Measurements from ENCODE around the gene PMEPA1.

DNA sequence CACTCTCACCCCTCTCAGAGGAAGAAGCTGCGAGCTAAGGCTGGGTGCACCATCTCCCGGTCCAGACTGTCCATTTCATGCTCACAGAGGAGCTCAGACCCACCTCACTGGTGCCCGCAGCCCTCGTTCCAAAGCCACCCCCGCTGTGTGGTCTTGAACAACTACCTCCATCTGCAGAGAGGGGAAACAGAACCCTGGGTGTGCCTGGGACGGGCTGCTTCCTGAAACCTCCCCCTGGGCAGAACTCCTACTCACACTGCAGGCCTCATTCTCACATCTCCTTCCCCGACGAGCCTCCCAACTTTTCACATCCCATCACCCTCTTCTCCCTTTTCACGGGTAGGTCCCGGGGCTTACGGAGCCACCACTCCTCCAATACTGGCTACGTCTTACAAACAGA, 18.1 kb downstream of the PMEPA1 start:
- no peak for TF ChIP-seq FOXA1 (IDR thresholded peaks at IDR 0.05)
- TF ChIP-seq HDGF (IDR thresholded peaks at IDR 0.05; ENCODE audit: borderline replicate concordance), result no peak
- TF ChIP-seq CTBP1 (IDR thresholded peaks at IDR 0.05; ENCODE audit: borderline replicate concordance), result no peak
- TF ChIP-seq SUZ12 (IDR thresholded peaks at IDR 0.05), result no peak
- no peak for TF ChIP-seq FOXM1 (IDR thresholded peaks at IDR 0.05; ENCODE audit: borderline replicate concordance)
- no peak for TF ChIP-seq TARDBP (IDR thresholded peaks at IDR 0.05)
- TF ChIP-seq, protein P1, sequence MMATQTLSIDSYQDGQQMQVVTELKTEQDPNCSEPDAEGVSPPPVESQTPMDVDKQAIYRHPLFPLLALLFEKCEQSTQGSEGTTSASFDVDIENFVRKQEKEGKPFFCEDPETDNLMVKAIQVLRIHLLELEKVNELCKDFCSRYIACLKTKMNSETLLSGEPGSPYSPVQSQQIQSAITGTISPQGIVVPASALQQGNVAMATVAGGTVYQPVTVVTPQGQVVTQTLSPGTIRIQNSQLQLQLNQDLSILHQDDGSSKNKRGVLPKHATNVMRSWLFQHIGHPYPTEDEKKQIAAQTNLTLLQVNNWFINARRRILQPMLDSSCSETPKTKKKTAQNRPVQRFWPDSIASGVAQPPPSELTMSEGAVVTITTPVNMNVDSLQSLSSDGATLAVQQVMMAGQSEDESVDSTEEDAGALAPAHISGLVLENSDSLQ (IDR thresholded peaks at IDR 0.05), result no peak
- TF ChIP-seq BHLHE40 (IDR thresholded peaks at IDR 0.05; ENCODE audit: borderline replicate concordance), result no peak
- no peak for TF ChIP-seq SP1 (IDR thresholded peaks at IDR 0.05)
- TF ChIP-seq FOXK2 (IDR thresholded peaks at IDR 0.05), result no peak

All from HEK293T (cell line).